NCI-H2081 treated with DMSO at 0.1 percent for 48 hours (cell line): ENCODE results near the gene PRMT2.
"Not testable (repeated sequence)": the region's sequence is repeated elsewhere in the genome, so short reads cannot be mapped to it uniquely, and the experiment has no call there.

Source experiments
- DNase-seq: peaks from one replicate; lab custom pipeline; 2025; lab: John Stamatoyannopoulos, UW

The PRMT2 gene

GRCh38 chr21:46668381-46668780, 32.9 kb downstream of the PRMT2 start:
- no peak for DNase-seq

GRCh38 chr21:46668904-46669303, 33.4 kb downstream of the PRMT2 start:
- not testable (repeated sequence) for DNase-seq

- DNase-seq = no peak
These were observed 39.0 kb downstream of the PRMT2 start for GRCh38 chr21:46674430-46675007.

DNA sequence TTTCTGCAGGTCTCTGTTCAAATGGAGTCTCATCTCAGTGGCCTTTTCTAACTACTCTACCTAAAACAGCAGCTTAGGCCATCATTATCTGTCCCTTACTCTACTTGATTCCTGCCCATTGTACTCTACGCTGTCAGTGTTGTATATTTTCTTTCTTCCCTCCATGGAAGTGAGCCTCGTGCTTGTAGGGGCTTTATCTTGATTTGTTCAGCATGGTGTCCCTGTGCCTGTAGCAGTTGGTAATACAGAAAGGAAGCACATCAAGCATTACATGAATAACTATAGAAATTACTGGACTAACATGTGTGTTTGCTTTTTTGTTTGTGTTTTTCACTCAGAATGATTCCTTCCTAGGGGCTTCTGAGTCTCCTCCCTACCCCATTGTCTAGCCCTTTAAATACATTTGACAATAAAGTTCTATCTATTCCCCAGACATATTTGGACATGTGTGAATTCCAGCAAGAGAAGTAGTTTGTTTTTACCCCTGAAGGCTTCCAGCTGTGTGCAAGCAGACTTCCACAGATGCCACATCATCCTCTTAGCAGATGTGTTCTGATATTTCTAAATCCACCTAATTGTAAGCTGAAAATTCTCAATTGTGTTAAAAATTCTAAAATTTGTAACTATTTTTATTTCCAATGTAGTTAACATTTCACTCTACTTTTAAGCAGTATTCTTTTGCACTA, 40.3 kb downstream of the PRMT2 start:
- no peak for DNase-seq

- DNase-seq = not testable (repeated sequence)
These were observed 41.1 kb downstream of the PRMT2 start for GRCh38 chr21:46676542-46676941.

- DNase-seq = not testable (repeated sequence)
These were observed 46.1 kb downstream of the PRMT2 start for GRCh38 chr21:46681593-46681992.

- not testable (repeated sequence) for DNase-seq
These were observed 63.2 kb downstream of the PRMT2 start for GRCh38 chr21:46698652-46699051.

- not testable (repeated sequence) for DNase-seq
These were observed 63.6 kb downstream of the PRMT2 start for GRCh38 chr21:46699104-46699503.
